Measurements from ENCODE around the gene SNAI1.

Gene SNAI1

GRCh38 chr20:49981218-49982071, 1.3 kb upstream of the SNAI1 start:
- Histone ChIP-seq H3K9me3 (0 out of 2 replicates have a peak, but pooled peaks cover 4% of the 10 kb centered on the region), H3K36me3 (peaks cover 21% of the 10 kb centered on the region), H3K4me1 (peaks cover 3% of the 10 kb centered on the region), H3K27me3 (no peaks in the 10 kb centered on the region), H3K4me3 (ENCODE audit: low read depth, low read length) (no peak overlapping the region)
- DNase-seq = no peak
- no peak for TF ChIP-seq CTCF (IDR thresholded peaks at IDR 0.05; ENCODE audit: low read depth, low read length)

GRCh38 chr20:49982072-49982345, 771 bp upstream of the SNAI1 start:
- Histone ChIP-seq H3K4me1 (peaks cover 3% of the 10 kb centered on the region), H3K36me3 (peaks cover 23% of the 10 kb centered on the region), H3K4me3 (ENCODE audit: low read depth, low read length) (no peak overlapping the region), H3K9me3 (0 out of 2 replicates have a peak, but pooled peaks cover 4% of the 10 kb centered on the region), H3K27me3 (no peaks in the 10 kb centered on the region)
- no peak for TF ChIP-seq CTCF (IDR thresholded peaks at IDR 0.05; ENCODE audit: low read depth, low read length)
- DNase-seq = no peak

- no peak for TF ChIP-seq CTCF (IDR thresholded peaks at IDR 0.05; ENCODE audit: low read depth, low read length)
- DNase-seq = no peak
- H3K4me3 ChIP-seq (ENCODE audit: low read depth, low read length) = peak overlapping the region; percentile 93
- peaks cover 36% of the 10 kb centered on the region for H3K36me3 ChIP-seq
- peaks cover 3% of the 10 kb centered on the region for H3K4me1 ChIP-seq
- no peaks in the 10 kb centered on the region for H3K27me3 ChIP-seq
- H3K9me3 ChIP-seq = 0 out of 2 replicates have a peak, but pooled peaks cover 4% of the 10 kb centered on the region
Measured at GRCh38 chr20:49983123-49983847, 505 bp downstream of the SNAI1 start.

- no peak for DNase-seq
- no peak for TF ChIP-seq CTCF (IDR thresholded peaks at IDR 0.05; ENCODE audit: low read depth, low read length)
- 0 out of 2 replicates have a peak, but pooled peaks cover 4% of the 10 kb centered on the region for H3K9me3 ChIP-seq
- peaks cover 3% of the 10 kb centered on the region for H3K4me1 ChIP-seq
- H3K27me3 ChIP-seq = no peaks in the 10 kb centered on the region
- peaks cover 39% of the 10 kb centered on the region for H3K36me3 ChIP-seq
- peak overlapping the region; percentile 93 for H3K4me3 ChIP-seq (ENCODE audit: low read depth, low read length)
Measured at GRCh38 chr20:49983848-49984408, 1.1 kb downstream of the SNAI1 start.

- H3K27me3 ChIP-seq = no peaks in the 10 kb centered on the region
- DNase-seq = no peak
- peak overlapping the region; percentile 93 for H3K4me3 ChIP-seq (ENCODE audit: low read depth, low read length)
- H3K36me3 ChIP-seq = peaks cover 39% of the 10 kb centered on the region
- H3K9me3 ChIP-seq = 0 out of 2 replicates have a peak, but pooled peaks cover 4% of the 10 kb centered on the region
- no peak for TF ChIP-seq CTCF (IDR thresholded peaks at IDR 0.05; ENCODE audit: low read depth, low read length)
- peaks cover 9% of the 10 kb centered on the region for H3K4me1 ChIP-seq
Measured at GRCh38 chr20:49984426-49985153, 1.8 kb downstream of the SNAI1 start.
